ENCODE measurements around the gene RPS6KA2. TPM values are rescaled to one million over a fixed set of nuclear protein-coding genes. Genes with fewer than 3 reads are reported as not detected.
A peak's percentile ranks its signal among the peaks of the same experiment; 100 is the strongest.

The RPS6KA2 gene
- total and polyA plus RNA-seq, 5 experiments from 2014 or later, result 2.1 to 13.6 (median 4.8) TPM

- POLR2A ChIA-PET, result no interaction called here
- H3K36me3 Mint-ChIP-seq, result no peaks in the 10 kb centered on the region
- ATAC-seq (no peak), DNase-seq (no peak)
- H3K27ac Mint-ChIP-seq, result peak overlapping the region in 1 of 10 donors; percentile 25
- H3K4me3 Mint-ChIP-seq, result no peak overlapping the region
- peaks cover 0 to 3% (median 2%) of the 10 kb centered on the region in 4 donors for H3K4me1 Mint-ChIP-seq
- peaks cover 3 to 29% (median 14%) of the 10 kb centered on the region in 5 donors for H3K27me3 Mint-ChIP-seq
- H3K9me3 Mint-ChIP-seq, result no peaks in the 10 kb centered on the region
Observed at GRCh38 chr6:166663568-166663967, 36.5 kb upstream of the RPS6KA2 start.

GRCh38 chr6:166662690-166663089, 35.6 kb upstream of the RPS6KA2 start:
- DNase-seq, result no peak
- peaks cover 0 to 7% (median 3%) of the 10 kb centered on the region in 4 donors for H3K4me1 Mint-ChIP-seq
- H3K27ac Mint-ChIP-seq, result peak overlapping the region in 1 of 10 donors; percentile 38
- POLR2A ChIA-PET, result no interaction called here
- no peak overlapping the region for H3K4me3 Mint-ChIP-seq
- no peaks in the 10 kb centered on the region for H3K9me3 Mint-ChIP-seq
- no peak for ATAC-seq
- peaks cover 3 to 35% (median 15%) of the 10 kb centered on the region in 5 donors for H3K27me3 Mint-ChIP-seq
- H3K36me3 Mint-ChIP-seq, result no peaks in the 10 kb centered on the region

- Mint-ChIP-seq H3K27ac (no peak overlapping the region), H3K4me3 (no peak overlapping the region), H3K4me1 (peaks cover 0 to 19% (median 13%) of the 10 kb centered on the region in 4 donors), H3K27me3 (peaks cover 5 to 46% (median 24%) of the 10 kb centered on the region in 5 donors), H3K36me3 (peaks cover 0 to 5% (median 0%) of the 10 kb centered on the region in 3 donors), H3K9me3 (no peaks in the 10 kb centered on the region)
- POLR2A ChIA-PET, result no interaction called here
- ATAC-seq (no peak), DNase-seq (no peak)
Observed at GRCh38 chr6:166661327-166662085, 34.5 kb upstream of the RPS6KA2 start.

- DNase-seq, result no peak
- peaks cover 0 to 5% (median 0%) of the 10 kb centered on the region in 3 donors for H3K36me3 Mint-ChIP-seq
- POLR2A ChIA-PET, result no interaction called here
- ATAC-seq, result no peak
- H3K4me1 Mint-ChIP-seq, result peaks cover 0 to 20% (median 14%) of the 10 kb centered on the region in 4 donors
- no peak overlapping the region for H3K27ac Mint-ChIP-seq
- H3K27me3 Mint-ChIP-seq, result peaks cover 5 to 46% (median 24%) of the 10 kb centered on the region in 5 donors
- H3K9me3 Mint-ChIP-seq, result no peaks in the 10 kb centered on the region
- no peak overlapping the region for H3K4me3 Mint-ChIP-seq
Observed at GRCh38 chr6:166660157-166660688, 33.2 kb upstream of the RPS6KA2 start.

DNA sequence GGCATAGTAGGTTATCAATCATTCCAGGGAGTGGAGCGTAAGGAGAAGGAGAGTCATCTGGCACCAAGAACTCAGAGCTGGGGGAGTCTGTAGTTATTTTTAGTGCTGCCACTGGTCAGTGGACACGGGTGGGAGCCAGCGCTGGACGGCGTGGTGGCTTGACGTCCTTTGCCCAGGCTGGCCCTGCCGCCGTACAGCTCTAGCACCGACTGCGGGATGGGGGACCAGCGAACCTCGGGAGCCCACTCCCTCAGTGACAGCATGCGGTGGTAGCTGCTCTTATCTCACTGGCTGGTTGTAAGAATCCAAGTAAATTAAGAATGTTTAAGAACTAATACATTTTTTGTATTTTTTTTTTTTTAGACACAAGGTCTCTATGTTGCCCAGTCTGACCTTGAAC, 32.5 kb upstream of the RPS6KA2 start:
- H3K4me3 Mint-ChIP-seq, result peak overlapping the region in 1 of 10 donors; percentile 5
- H3K4me1 Mint-ChIP-seq, result peaks cover 0 to 20% (median 14%) of the 10 kb centered on the region in 4 donors
- no peak overlapping the region for H3K27ac Mint-ChIP-seq
- ATAC-seq, result no peak
- H3K9me3 Mint-ChIP-seq, result no peaks in the 10 kb centered on the region
- peaks cover 0 to 5% (median 0%) of the 10 kb centered on the region in 3 donors for H3K36me3 Mint-ChIP-seq
- POLR2A ChIA-PET, result no interaction called here
- DNase-seq, result no peak
- peaks cover 5 to 46% (median 24%) of the 10 kb centered on the region in 5 donors for H3K27me3 Mint-ChIP-seq

GRCh38 chr6:166658792-166659150, 31.7 kb upstream of the RPS6KA2 start:
- ATAC-seq, result no peak
- Mint-ChIP-seq H3K27ac (no peak overlapping the region), H3K4me1 (peaks cover 0 to 20% (median 14%) of the 10 kb centered on the region in 4 donors), H3K27me3 (peaks cover 5 to 46% (median 24%) of the 10 kb centered on the region in 5 donors), H3K36me3 (peaks cover 0 to 5% (median 0%) of the 10 kb centered on the region in 3 donors), H3K9me3 (no peaks in the 10 kb centered on the region), H3K4me3 (no peak overlapping the region)
- POLR2A ChIA-PET, result no interaction called here
- no peak for DNase-seq

- peaks cover 5 to 44% (median 24%) of the 10 kb centered on the region in 5 donors for H3K27me3 Mint-ChIP-seq
- peaks cover 0 to 5% (median 0%) of the 10 kb centered on the region in 3 donors for H3K36me3 Mint-ChIP-seq
- no peaks in the 10 kb centered on the region for H3K9me3 Mint-ChIP-seq
- ATAC-seq (no peak), DNase-seq (no peak)
- POLR2A ChIA-PET, result no interaction called here
- H3K27ac Mint-ChIP-seq, result no peak overlapping the region
- H3K4me3 Mint-ChIP-seq, result peak overlapping the region in 1 of 10 donors; percentile 0
- H3K4me1 Mint-ChIP-seq, result peaks cover 0 to 18% (median 13%) of the 10 kb centered on the region in 4 donors
Observed at GRCh38 chr6:166658115-166658791, 31.2 kb upstream of the RPS6KA2 start.

GRCh38 chr6:166657531-166657930, 30.5 kb upstream of the RPS6KA2 start:
- Mint-ChIP-seq H3K4me3 (peak overlapping the region in 8 of 10 donors; percentile 30 to 75 (median 67)), H3K4me1 (peaks cover 0 to 18% (median 12%) of the 10 kb centered on the region in 4 donors), H3K9me3 (no peaks in the 10 kb centered on the region), H3K27ac (peak overlapping the region in 1 of 10 donors; percentile 33), H3K27me3 (peaks cover 5 to 37% (median 19%) of the 10 kb centered on the region in 5 donors), H3K36me3 (peaks cover 0 to 5% (median 0%) of the 10 kb centered on the region in 3 donors)
- no peak for ATAC-seq
- DNase-seq, result no peak
- POLR2A ChIA-PET, result no interaction called here

GRCh38 chr6:166656230-166657151, 29.4 kb upstream of the RPS6KA2 start:
- Mint-ChIP-seq H3K36me3 (peaks cover 0 to 5% (median 0%) of the 10 kb centered on the region in 3 donors), H3K27me3 (peaks cover 0 to 42% (median 15%) of the 10 kb centered on the region in 5 donors), H3K4me1 (peaks cover 0 to 18% (median 12%) of the 10 kb centered on the region in 4 donors), H3K27ac (peak overlapping the region in 1 of 10 donors; percentile 8), H3K4me3 (peak overlapping the region in 9 of 10 donors; percentile 30 to 75 (median 65)), H3K9me3 (no peaks in the 10 kb centered on the region)
- ATAC-seq (peak in 1 of 2 donors; percentile 33), DNase-seq (no peak)
- POLR2A ChIA-PET, result interaction anchor here (0.5 kb wide), 1 partner anchor 164 kb away, joined by 3 read pairs; no protein-coding TSS in a partner anchor

GRCh38 chr6:166655713-166656229, 28.7 kb upstream of the RPS6KA2 start:
- no peak overlapping the region for H3K4me3 Mint-ChIP-seq
- H3K36me3 Mint-ChIP-seq, result peaks cover 0 to 5% (median 0%) of the 10 kb centered on the region in 3 donors
- POLR2A ChIA-PET, result interaction anchor here (0.5 kb wide), 1 partner anchor 163 kb away, joined by 3 read pairs; no protein-coding TSS in a partner anchor

GRCh38 chr6:166655251-166655650, 28.2 kb upstream of the RPS6KA2 start:
- Mint-ChIP-seq H3K27ac (no peak overlapping the region), H3K4me1 (peaks cover 0 to 18% (median 12%) of the 10 kb centered on the region in 4 donors), H3K9me3 (no peaks in the 10 kb centered on the region), H3K4me3 (no peak overlapping the region), H3K27me3 (peaks cover 0 to 42% (median 15%) of the 10 kb centered on the region in 5 donors), H3K36me3 (peaks cover 0 to 5% (median 0%) of the 10 kb centered on the region in 3 donors)
- no peak for DNase-seq
- no peak for ATAC-seq
- POLR2A ChIA-PET, result no interaction called here

More at GRCh38 chr6:166655713-166656229, 28.7 kb upstream of the RPS6KA2 start:
- no peak for ATAC-seq
- H3K9me3 Mint-ChIP-seq, result no peaks in the 10 kb centered on the region
- peaks cover 0 to 18% (median 12%) of the 10 kb centered on the region in 4 donors for H3K4me1 Mint-ChIP-seq
- H3K27me3 Mint-ChIP-seq, result peaks cover 0 to 42% (median 15%) of the 10 kb centered on the region in 5 donors
- DNase-seq, result no peak
- no peak overlapping the region for H3K27ac Mint-ChIP-seq

Measured in naive thymus-derived CD8-positive, alpha-beta T cell (primary cell).